GM18951 (cell line): ENCODE results near the gene IREB2.
"Not testable (repeated sequence)": the region's sequence is repeated elsewhere in the genome, so short reads cannot be mapped to it uniquely, and the experiment has no call there.

ENCODE experiments used
- POLR2A ChIP-seq: IDR thresholded peaks from 4 replicates; pipeline ENCODE4 v1.6.1; 2011; ENCODE audit warnings: mild to moderate bottlenecking; ENCODE audit not compliant: insufficient read length, insufficient read depth; ENCODE audit errors: extremely low read depth
- in situ Hi-C: fragments of 300-500 bp; cut with MboI; formaldehyde crosslinking; loops from one replicate; pipeline ENCODE4 v1.12.0; 2022; ENCODE audit warnings: low sequenced_read_pairs, mixed read lengths, inconsistent platforms; ENCODE audit not compliant: unreplicated experiment

The IREB2 gene

DNA sequence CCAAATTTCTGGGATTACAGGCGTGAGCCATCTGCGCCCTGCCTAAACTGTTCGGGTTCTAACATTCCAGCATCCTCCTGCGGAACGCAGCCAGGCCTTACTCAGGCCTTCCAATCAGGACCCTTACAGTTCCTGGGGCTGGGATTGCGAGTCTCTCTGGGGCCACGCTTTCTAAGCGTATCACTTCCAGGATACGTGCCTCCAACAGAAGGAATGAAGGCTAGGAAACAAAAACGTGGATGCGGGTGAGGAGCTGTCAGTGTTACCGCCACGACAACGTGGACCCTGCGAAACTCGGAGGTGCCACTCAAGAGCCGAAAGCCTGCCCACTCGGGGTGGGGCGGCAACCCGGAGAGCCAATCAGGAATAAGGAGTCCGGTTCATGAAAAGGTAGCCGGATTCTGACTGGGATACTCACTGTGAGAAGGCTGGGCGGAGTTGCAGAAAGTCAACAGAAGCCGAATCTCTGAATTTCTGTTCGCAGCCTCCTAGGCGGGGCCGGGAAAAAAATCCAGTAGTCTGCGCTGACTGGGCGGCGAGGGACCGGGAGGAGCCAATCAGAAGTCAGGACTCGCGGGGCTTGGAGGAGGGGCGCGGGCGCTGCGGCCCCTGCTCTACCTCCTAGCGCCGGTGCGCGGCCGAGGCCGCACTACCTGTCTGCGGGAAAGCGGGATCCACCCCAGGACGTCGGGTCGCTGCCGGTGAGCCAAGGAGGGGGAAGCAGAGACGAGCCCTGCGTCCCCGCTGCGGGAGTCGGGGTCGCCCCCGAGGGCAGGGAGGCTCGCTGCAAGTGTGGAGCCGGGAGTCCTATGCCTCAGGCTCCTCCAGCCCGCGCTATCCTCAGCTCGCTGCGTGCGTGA lies 69.2 kb downstream of the IREB2 start, which contains the start of gene HYKK:
TSS of gene HYKK (plus strand) at position 607 of the 860 bp plus-strand sequence. CDS start 5,512 bp downstream, outside the sequence.
- in situ Hi-C loops = no loop called here
- TF ChIP-seq POLR2A = peak; percentile 54

DNA sequence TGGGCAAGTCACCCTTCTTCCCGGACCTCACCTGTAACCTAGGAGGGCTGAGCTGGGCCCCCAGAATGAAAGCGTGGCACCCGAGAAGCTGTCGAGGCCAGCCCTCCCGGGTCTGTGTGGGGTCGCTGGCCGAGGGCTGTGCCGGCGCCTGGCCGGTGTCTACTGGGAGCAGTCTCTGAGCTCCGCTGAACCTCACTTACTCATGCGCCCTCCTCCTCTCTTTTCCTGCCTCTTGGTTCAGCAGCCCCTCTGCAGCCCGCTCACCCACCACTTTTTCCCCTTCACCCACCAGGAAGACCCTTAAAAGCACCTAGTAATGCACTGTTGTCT lies 69.8 kb downstream of the IREB2 start:
- in situ Hi-C loops = no loop called here
- no peak for TF ChIP-seq POLR2A

DNA sequence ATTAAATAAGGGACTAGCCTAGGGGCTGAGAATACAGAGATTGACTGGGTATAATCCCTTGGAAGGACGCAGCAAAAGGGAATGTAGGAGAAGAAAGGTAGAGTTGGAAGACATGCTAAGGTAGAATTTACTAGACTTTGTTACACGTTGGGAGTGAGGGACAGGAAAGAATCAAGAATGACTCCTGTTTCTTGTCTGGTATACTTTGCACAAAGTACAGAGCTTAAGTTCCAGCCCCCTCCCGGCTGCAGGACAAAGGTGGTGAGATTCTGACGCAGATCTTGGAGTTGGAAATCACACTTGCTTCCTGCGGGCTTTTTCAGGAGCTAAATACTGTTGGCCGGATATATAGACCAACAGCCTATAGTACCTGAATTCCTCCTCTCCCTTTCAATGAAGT lies 70.3 kb downstream of the IREB2 start:
- in situ Hi-C loops = no loop called here
- TF ChIP-seq POLR2A = no peak

DNA sequence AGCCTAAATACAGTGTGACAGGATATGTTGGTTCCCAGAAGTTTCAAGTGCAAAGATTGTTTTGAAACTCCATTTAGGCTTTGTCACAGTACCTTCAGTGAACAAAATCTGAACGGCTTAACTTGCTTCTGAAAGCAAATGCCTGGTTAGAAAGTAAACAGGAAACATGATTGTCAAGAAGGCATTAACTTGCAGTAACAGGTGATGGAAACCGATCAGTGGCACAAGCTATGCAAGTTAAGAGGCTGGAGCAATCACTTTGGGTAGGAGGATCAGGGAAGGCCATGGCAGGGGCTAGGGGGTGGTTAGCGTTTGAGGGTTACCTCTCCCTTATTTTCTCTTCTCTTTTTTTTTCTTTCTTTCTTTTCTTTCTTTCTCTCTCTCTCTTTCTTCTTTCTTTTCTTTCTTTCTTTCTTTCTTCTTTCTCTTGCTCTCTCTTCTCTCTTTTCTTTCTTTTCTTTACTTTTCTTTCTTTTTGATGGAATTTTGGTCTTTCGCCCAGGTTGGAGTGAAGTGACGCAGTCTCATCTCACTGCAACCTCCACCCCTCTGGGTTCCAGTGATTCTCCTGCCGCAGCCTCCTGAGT lies 71.8 kb downstream of the IREB2 start:
- in situ Hi-C loops = no loop called here
- TF ChIP-seq POLR2A = no peak

DNA sequence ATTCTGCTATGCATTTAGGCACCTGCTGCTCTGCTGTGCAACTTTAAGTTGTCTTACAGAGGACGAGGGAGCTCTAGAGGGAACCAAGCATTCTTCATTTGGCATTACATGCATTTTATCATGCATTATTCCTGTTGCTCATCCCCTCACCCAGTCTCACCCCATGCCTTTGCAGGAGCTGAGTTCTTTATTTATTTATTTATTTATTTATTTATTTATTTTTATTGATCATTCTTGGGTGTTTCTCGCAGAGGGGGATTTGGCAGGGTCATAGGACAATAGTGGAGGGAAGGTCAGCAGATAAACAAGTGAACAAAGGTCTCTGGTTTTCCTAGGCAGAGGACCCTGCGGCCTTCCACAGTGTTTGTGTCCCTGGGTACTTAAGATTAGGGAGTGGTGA lies 82.0 kb downstream of the IREB2 start:
- in situ Hi-C loops = not testable (repeated sequence)

DNA sequence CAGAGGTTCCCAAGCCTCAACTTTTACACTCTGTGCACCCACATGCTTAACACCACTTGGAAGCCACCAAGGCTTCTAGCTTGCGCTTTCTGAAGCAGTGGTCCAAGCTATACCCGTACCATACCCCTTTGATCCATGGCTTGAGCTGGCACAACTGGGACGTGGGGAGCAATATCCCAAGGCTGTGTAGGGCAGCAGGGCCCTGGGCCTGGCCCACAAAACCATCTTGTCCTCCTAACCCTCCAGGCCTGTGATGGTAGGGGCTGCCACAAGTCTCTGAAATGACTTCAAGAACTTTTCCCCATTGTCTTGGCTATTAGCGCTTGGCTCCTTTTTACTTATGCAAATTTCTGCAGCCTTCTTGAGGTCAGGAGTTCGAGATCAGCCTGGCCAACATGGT lies 86.2 kb downstream of the IREB2 start:
- TF ChIP-seq POLR2A = no peak
- in situ Hi-C loops = no loop called here

DNA sequence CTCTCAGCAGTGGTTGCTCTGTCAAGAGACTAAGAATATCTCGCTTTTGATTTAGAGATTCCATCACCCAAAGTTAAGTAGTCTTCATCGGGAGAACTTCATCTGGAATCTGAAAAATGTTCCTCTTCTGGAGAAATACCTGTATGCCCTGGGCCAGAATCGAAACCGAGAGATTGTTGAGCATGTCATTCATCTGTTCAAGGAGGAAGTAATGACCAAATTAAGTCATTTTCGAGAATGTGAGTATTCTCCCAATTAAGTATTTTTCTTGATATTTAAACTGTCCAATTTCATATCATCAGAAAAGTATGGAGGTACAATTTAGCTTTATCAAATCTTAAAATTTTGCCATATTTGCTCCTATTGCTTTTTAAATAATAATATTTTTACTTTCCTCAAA lies 89.3 kb downstream of the IREB2 start:
- in situ Hi-C loops = no loop called here

DNA sequence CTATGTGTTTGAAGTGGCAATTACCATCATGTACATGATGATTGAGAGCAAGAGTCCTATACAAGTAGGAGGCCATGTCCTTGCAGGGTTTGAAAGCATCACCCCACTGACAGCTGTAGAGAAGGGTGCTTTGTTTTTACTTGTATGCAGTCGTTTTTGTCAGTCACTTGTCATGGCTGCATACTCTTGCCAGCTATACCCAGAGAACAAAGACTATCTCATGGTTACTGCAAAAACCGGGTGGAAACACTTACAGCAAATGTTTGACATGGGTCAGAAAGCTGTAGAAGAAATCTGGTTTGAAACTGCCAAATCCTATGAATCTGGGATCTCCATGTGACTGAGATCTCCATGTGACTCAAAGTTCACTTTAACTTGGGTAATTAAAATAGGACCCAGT lies 95.3 kb downstream of the IREB2 start:
- in situ Hi-C loops = no loop called here
- no peak for TF ChIP-seq POLR2A

More for the DNA sequence above, 89.3 kb downstream of the IREB2 start:
- TF ChIP-seq POLR2A = no peak

DNA sequence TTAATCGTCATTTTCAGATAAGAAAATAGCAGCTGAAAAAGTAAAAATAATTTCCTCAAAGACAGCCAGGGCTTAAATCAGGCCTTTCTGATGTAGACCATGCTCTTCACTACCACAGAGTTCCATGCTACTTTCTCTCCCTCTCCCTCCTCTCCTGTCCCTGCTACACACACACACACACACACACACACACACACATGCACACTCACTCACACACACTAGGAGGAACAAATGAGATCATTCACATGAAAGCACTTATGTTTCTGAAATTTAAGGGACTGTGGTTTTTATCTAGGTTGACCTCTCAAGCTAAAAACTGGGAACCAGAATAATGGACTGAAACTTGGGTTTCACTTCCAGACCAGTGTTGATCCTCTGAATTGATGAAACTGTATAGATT lies 98.1 kb downstream of the IREB2 start:
- TF ChIP-seq POLR2A = no peak
- in situ Hi-C loops = no loop called here

DNA sequence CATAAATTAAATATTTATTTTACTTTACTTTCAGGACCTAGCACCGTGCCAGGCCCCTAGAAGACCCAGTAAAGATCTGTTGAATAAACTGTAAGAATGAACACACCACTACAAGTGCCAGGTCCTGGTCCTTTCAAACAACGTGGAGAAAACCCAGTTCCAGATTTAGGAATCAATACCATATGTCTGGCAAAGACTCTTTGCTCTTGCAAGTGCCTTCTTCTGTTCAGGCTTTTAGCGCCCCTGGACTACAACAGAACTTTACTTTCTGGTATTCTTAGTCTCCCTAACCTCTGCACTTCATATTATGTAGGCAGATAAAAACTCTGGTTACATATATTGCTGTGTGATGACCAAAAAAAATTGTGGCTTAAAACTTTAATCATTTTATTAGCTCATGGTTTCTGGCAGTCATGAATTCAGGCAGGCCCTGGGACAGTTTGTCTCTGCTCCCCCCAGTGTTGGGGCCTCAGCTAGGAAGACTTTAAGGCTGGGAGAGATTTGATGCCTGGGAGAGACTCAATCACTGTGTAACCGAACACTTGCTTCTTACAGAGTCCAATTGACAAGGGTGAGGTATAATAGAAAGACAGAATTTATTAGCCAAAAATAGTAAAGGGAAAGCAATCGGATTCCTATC lies 99.4 kb downstream of the IREB2 start:
- in situ Hi-C loops = no loop called here
- no peak for TF ChIP-seq POLR2A

DNA sequence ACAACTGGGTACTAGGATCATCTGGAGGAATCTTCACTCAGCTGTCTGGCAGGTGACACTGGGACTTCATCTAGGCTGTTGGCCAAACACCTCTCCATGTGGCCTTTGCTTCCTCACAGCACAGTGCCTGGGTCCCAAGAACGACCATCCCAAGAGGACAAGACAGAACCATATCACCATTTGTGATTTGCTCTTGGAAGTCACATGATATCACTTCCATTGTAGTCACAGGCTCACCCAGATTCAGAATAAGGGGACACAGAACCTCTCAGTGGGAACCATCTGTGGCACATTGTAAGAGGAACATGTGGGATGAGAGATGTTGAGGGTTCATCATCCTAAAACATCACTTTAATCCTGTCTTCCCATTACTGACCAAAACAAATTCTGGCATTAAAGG lies 100.3 kb downstream of the IREB2 start:
- TF ChIP-seq POLR2A = no peak
- in situ Hi-C loops = no loop called here

DNA sequence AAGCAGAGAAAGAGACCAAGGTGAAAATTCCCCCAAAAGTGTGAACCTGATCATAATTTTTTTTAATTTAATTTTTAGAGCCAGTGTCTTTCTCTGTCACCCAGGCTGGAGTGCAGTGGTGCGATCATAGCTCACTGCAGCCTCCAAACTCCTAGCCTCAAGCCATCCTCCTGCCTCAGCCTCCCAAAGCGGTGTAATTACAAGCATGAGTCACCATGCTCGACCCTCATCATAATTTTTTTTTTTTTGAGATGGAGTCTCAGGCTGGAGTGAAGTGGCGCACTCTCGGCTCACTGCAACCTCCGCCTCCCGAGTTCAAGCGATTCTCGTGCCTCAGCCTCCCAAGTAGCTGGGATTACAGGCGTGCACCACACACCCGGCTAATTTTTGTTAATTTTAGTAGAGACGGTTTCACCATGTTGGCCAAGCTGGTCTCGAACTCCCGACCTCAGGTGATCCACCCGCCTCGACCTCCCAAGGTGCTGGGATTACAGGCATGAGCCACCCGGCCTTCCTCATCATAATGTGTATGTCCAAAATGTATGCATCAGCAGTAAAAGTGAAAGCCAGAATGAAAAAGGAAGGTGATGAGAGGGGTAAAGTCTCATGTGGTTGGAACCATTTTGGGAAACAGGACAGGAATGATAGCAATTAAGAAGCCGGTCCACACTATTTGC lies 101.6 kb downstream of the IREB2 start:
- in situ Hi-C loops = not testable (repeated sequence)

DNA sequence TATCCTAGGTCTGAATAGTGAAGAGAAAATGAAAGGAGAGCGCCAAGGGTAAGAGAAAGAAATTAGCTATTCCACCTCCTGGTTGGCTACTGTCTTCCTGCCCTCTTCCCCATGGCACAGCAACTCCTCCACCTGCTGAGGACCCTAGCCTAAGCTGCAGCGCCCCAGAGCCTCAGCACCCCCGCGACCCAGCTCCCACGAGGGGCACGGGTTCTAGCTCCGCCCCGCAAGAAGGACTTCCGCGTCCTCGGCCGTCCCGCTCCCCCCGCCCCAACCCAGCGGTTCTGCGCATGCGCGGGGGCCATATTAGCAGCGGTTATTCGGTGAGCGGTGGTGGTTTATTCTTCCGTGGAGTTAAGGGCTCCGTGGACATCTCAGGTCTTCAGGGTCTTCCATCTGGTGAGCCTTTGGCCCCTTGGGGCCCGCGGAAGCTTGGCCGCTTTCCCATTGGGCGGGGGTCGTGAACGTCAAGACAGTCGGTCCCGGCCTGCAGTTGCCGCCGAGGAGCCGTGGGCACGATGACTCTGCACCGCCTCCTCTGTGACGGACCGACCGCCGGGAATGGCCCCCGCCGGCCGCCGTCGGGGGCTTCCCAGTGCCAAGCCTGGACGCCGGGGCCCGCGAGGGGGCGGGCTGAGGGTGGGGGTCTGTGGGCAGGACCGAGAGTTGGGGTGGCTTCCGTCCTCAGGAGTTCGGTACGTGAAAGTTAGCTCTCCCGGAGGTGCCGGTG lies 102.3 kb downstream of the IREB2 start, which contains the start of gene PSMA4:
TSS of gene PSMA4 (plus strand) at position 304 of the 730 bp plus-strand sequence. CDS start 1,484 bp downstream, outside the sequence.
- peak; percentile 97 for TF ChIP-seq POLR2A
- in situ Hi-C loops = no loop called here
